NCI-H2029 (cell line): ENCODE measurements around the gene NQO1.
A peak's percentile ranks its signal among the peaks of the same experiment; 100 is the strongest.
"Not testable (repeated sequence)": the region's sequence is repeated elsewhere in the genome, so short reads cannot be mapped to it uniquely, and the experiment has no call there.

Experiments used
- DNase-seq: peaks from one replicate; lab custom pipeline; 2025; lab: John Stamatoyannopoulos, UW

The NQO1 gene

GRCh38 chr16:69726313-69727060 is at the start of gene NQO1:
TSS of gene NQO1 (minus strand) at chr16:69726560. CDS start at chr16:69726439, 121 bp downstream.
- DNase-seq, result peak; percentile 81

GRCh38 chr16:69775563-69775962 is 49.2 kb upstream of the NQO1 start:
- no peak for DNase-seq

GRCh38 chr16:69773260-69773947 is 47.0 kb upstream of the NQO1 start:
- DNase-seq, result no peak

- no peak for DNase-seq
Observed at GRCh38 chr16:69771651-69771967, 45.2 kb upstream of the NQO1 start.

- no peak for DNase-seq
Observed at GRCh38 chr16:69769404-69769803, 43.0 kb upstream of the NQO1 start.

- no peak for DNase-seq
Observed at GRCh38 chr16:69768666-69769065, 42.3 kb upstream of the NQO1 start.

GRCh38 chr16:69767459-69768229 is 41.3 kb upstream of the NQO1 start:
- no peak for DNase-seq

GRCh38 chr16:69763599-69763942 is 37.2 kb upstream of the NQO1 start:
- DNase-seq, result no peak

- no peak for DNase-seq
Observed at GRCh38 chr16:69762814-69763598, 36.6 kb upstream of the NQO1 start.

- DNase-seq, result peak; percentile 50
Observed at GRCh38 chr16:69761983-69762813, 35.8 kb upstream of the NQO1 start, which contains the start of gene WWP2. TSS of gene WWP2 (plus strand) at chr16:69762332. CDS start at chr16:69787011, 24,679 bp downstream.

GRCh38 chr16:69757375-69757774 is 31.0 kb upstream of the NQO1 start:
- not testable (repeated sequence) for DNase-seq

- DNase-seq, result no peak
Observed at GRCh38 chr16:69756705-69757104, 30.3 kb upstream of the NQO1 start.

- DNase-seq, result peak; percentile 67
Observed at GRCh38 chr16:69754469-69755310, 28.3 kb upstream of the NQO1 start, which contains the start of gene NOB1. TSS of gene NOB1 (minus strand) at chr16:69754926. CDS start at chr16:69754910, 16 bp downstream.

- no peak for DNase-seq
Observed at GRCh38 chr16:69754143-69754468, 27.7 kb upstream of the NQO1 start.

- DNase-seq, result no peak
Observed at GRCh38 chr16:69748694-69749345, 22.5 kb upstream of the NQO1 start.

- DNase-seq, result no peak
Observed at GRCh38 chr16:69747115-69747514, 20.8 kb upstream of the NQO1 start.

GRCh38 chr16:69745959-69746358 is 19.6 kb upstream of the NQO1 start:
- DNase-seq, result no peak

- no peak for DNase-seq
Observed at GRCh38 chr16:69745232-69745612, 18.9 kb upstream of the NQO1 start.

- DNase-seq, result no peak
Observed at GRCh38 chr16:69744363-69745231, 18.2 kb upstream of the NQO1 start.
